BLaER1 treated with 17β-estradiol and CSF1 and Interleukin-3, amounts not matched to agents 10 nM and 100 nM (cell line): ENCODE results near the gene NUP214.
"Not testable (repeated sequence)": the region's sequence is repeated elsewhere in the genome, so short reads cannot be mapped to it uniquely, and the experiment has no call there.

Experiments used
- H3K27ac ChIP-seq, 11 experiments: shearing (Covaris generic); formaldehyde crosslinking; 2 replicates each; pipeline ENCODE4 v1.8.1; 2022
- H3K27me3 ChIP-seq, 11 experiments: shearing (Covaris generic); formaldehyde crosslinking; 2 replicates each; pipeline ENCODE4 v1.8.1; 2022
- H3K36me3 ChIP-seq, 11 experiments: shearing (Covaris generic); formaldehyde crosslinking; 2 replicates each; pipeline ENCODE4 v1.8.1; 2022
- H3K4me1 ChIP-seq, 10 experiments: shearing (Covaris generic); formaldehyde crosslinking; 2 replicates each; pipeline ENCODE4 v1.8.1; 2022
- H3K4me2 ChIP-seq, 11 experiments: shearing (Covaris generic); formaldehyde crosslinking; 2 replicates each; pipeline ENCODE4 v1.8.1; 2022
- H3K4me3 ChIP-seq, 10 experiments: shearing (Covaris generic); formaldehyde crosslinking; 2 replicates each; pipeline ENCODE4 v1.8.1; 2022
- H3K9ac ChIP-seq, 11 experiments: shearing (Covaris generic); formaldehyde crosslinking; 2 replicates each; pipeline ENCODE4 v1.8.1; 2022
- H3K9me3 ChIP-seq, 11 experiments: shearing (Covaris generic); formaldehyde crosslinking; replicated peaks in 1 of 11; 2 replicates each; pipeline ENCODE4 v1.8.1; 2022
- H4K20me1 ChIP-seq, 11 experiments: shearing (Covaris generic); formaldehyde crosslinking; 2 replicates each; pipeline ENCODE4 v1.8.1; 2022
- Cebpa-rat ChIP-seq, 11 experiments: shearing (Covaris generic); IDR thresholded peaks; 2 replicates each; pipeline ENCODE4 v1.8.1; 2022

NUP214 gene

GRCh38 chr9:131140550-131140949 lies 15.2 kb downstream of the NUP214 start:
- Histone ChIP-seq H4K20me1 (peaks cover 0 to 32% (median 6%) of the 10 kb centered on the region in 11 experiments; a peak in 7 of 22 replicates), H3K9ac (no peak overlapping the region), H3K4me1 (no peaks in the 10 kb centered on the region), H3K36me3 (peaks cover 94 to 100% (median 98%) of the 10 kb centered on the region in 11 experiments), H3K4me3 (no peak overlapping the region), H3K4me2 (no peak overlapping the region), H3K27me3 (no peaks in the 10 kb centered on the region), H3K9me3 (no peaks in the 10 kb centered on the region), H3K27ac (no peak overlapping the region)
- no peak for TF ChIP-seq Cebpa-rat (IDR thresholded peaks at IDR 0.05)

GRCh38 chr9:131142160-131142559 lies 16.8 kb downstream of the NUP214 start:
- H3K27me3 ChIP-seq = no peaks in the 10 kb centered on the region
- H3K9me3 ChIP-seq = no peaks in the 10 kb centered on the region
- H3K4me3 ChIP-seq = no peak overlapping the region
- no peak overlapping the region for H3K9ac ChIP-seq
- H3K27ac ChIP-seq = no peak overlapping the region
- peaks cover 94 to 100% (median 98%) of the 10 kb centered on the region in 11 experiments for H3K36me3 ChIP-seq
- peaks cover 0 to 22% (median 6%) of the 10 kb centered on the region in 11 experiments; a peak in 6 of 22 replicates for H4K20me1 ChIP-seq
- H3K4me2 ChIP-seq = no peak overlapping the region
- TF ChIP-seq Cebpa-rat (IDR thresholded peaks at IDR 0.05) = no peak
- H3K4me1 ChIP-seq = no peaks in the 10 kb centered on the region

- Histone ChIP-seq H4K20me1 (peaks cover 0 to 29% (median 6%) of the 10 kb centered on the region in 11 experiments; a peak in 12 of 22 replicates), H3K9me3 (no peaks in the 10 kb centered on the region), H3K4me2 (no peak overlapping the region), H3K27me3 (no peaks in the 10 kb centered on the region), H3K9ac (peak overlapping the region in 1 of 11 experiments; percentile 39; a peak in 3 of 22 replicates), H3K4me1 (peaks cover 0 to 4% (median 3%) of the 10 kb centered on the region in 10 experiments; a peak in 13 of 20 replicates), H3K36me3 (peaks cover 94 to 100% (median 98%) of the 10 kb centered on the region in 11 experiments), H3K4me3 (no peak overlapping the region), H3K27ac (no peak overlapping the region)
- TF ChIP-seq Cebpa-rat (IDR thresholded peaks at IDR 0.05) = no peak
Observed at GRCh38 chr9:131144201-131144600, 18.8 kb downstream of the NUP214 start.

- Histone ChIP-seq H4K20me1 (peaks cover 0 to 34% (median 9%) of the 10 kb centered on the region in 11 experiments; a peak in 12 of 22 replicates), H3K4me3 (no peak overlapping the region), H3K9me3 (no peaks in the 10 kb centered on the region), H3K27ac (no peak overlapping the region), H3K36me3 (peaks cover 94 to 100% (median 98%) of the 10 kb centered on the region in 11 experiments), H3K4me2 (no peak overlapping the region), H3K27me3 (no peaks in the 10 kb centered on the region), H3K4me1 (peaks cover 0 to 14% (median 12%) of the 10 kb centered on the region in 10 experiments; a peak in 13 of 20 replicates), H3K9ac (no peak overlapping the region)
- no peak for TF ChIP-seq Cebpa-rat (IDR thresholded peaks at IDR 0.05)
Observed at GRCh38 chr9:131145245-131145644, 19.9 kb downstream of the NUP214 start.

- no peak overlapping the region for H3K4me2 ChIP-seq
- H3K4me3 ChIP-seq = no peak overlapping the region
- no peaks in the 10 kb centered on the region for H3K27me3 ChIP-seq
- peaks cover 0 to 18% (median 12%) of the 10 kb centered on the region in 10 experiments; a peak in 13 of 20 replicates for H3K4me1 ChIP-seq
- no peaks in the 10 kb centered on the region for H3K9me3 ChIP-seq
- H3K9ac ChIP-seq = no peak overlapping the region
- H3K27ac ChIP-seq = no peak overlapping the region
- peaks cover 0 to 34% (median 10%) of the 10 kb centered on the region in 11 experiments; a peak in 12 of 22 replicates for H4K20me1 ChIP-seq
- peaks cover 94 to 100% (median 98%) of the 10 kb centered on the region in 11 experiments for H3K36me3 ChIP-seq
- TF ChIP-seq Cebpa-rat (IDR thresholded peaks at IDR 0.05) = no peak
Observed at GRCh38 chr9:131146186-131146585, 20.8 kb downstream of the NUP214 start.

GRCh38 chr9:131148276-131148675 lies 22.9 kb downstream of the NUP214 start:
- Histone ChIP-seq H3K4me3 (no peak overlapping the region), H3K9ac (no peak overlapping the region; a peak in 1 of 22 replicates), H3K36me3 (peaks cover 94 to 100% (median 98%) of the 10 kb centered on the region in 11 experiments), H3K4me2 (no peak overlapping the region), H3K27ac (no peak overlapping the region), H3K9me3 (no peaks in the 10 kb centered on the region), H3K27me3 (no peaks in the 10 kb centered on the region), H4K20me1 (peaks cover 0 to 30% (median 10%) of the 10 kb centered on the region in 11 experiments; a peak in 11 of 22 replicates), H3K4me1 (peaks cover 0 to 18% (median 12%) of the 10 kb centered on the region in 10 experiments; a peak in 13 of 20 replicates)
- no peak for TF ChIP-seq Cebpa-rat (IDR thresholded peaks at IDR 0.05)

GRCh38 chr9:131148966-131149687 lies 23.7 kb downstream of the NUP214 start:
- Histone ChIP-seq H3K4me2 (peak overlapping the region in 7 of 11 experiments; percentile 20 to 58 (median 50); a peak in 11 of 22 replicates), H3K9ac (peak overlapping the region in 7 of 11 experiments; percentile 2 to 50 (median 26); a peak in 8 of 22 replicates), H4K20me1 (peaks cover 0 to 30% (median 11%) of the 10 kb centered on the region in 11 experiments; a peak in 11 of 22 replicates), H3K27me3 (no peaks in the 10 kb centered on the region), H3K36me3 (peaks cover 98 to 100% (median 100%) of the 10 kb centered on the region in 11 experiments), H3K4me3 (no peak overlapping the region), H3K9me3 (no peaks in the 10 kb centered on the region), H3K27ac (peak overlapping the region in 3 of 11 experiments; percentile 25 to 35 (median 34); a peak in 4 of 22 replicates), H3K4me1 (peaks cover 0 to 18% (median 12%) of the 10 kb centered on the region in 10 experiments; a peak in 13 of 20 replicates)
- no peak for TF ChIP-seq Cebpa-rat (IDR thresholded peaks at IDR 0.05)

GRCh38 chr9:131149688-131150053 lies 24.3 kb downstream of the NUP214 start:
- Histone ChIP-seq H3K4me2 (peak overlapping the region in 7 of 11 experiments; percentile 20 to 58 (median 50); a peak in 11 of 22 replicates), H3K4me3 (no peak overlapping the region), H3K27me3 (no peaks in the 10 kb centered on the region), H3K27ac (peak overlapping the region in 3 of 11 experiments; percentile 25 to 35 (median 34); a peak in 4 of 22 replicates), H3K9me3 (no peaks in the 10 kb centered on the region), H4K20me1 (peaks cover 0 to 30% (median 13%) of the 10 kb centered on the region in 11 experiments; a peak in 12 of 22 replicates), H3K4me1 (peaks cover 0 to 18% (median 12%) of the 10 kb centered on the region in 10 experiments; a peak in 13 of 20 replicates), H3K9ac (peak overlapping the region in 6 of 11 experiments; percentile 5 to 50 (median 33); a peak in 8 of 22 replicates), H3K36me3 (peaks cover 98 to 100% (median 100%) of the 10 kb centered on the region in 11 experiments)
- no peak for TF ChIP-seq Cebpa-rat (IDR thresholded peaks at IDR 0.05)

- no peak for TF ChIP-seq Cebpa-rat (IDR thresholded peaks at IDR 0.05)
- H3K27ac ChIP-seq = no peak overlapping the region
- H3K27me3 ChIP-seq = no peaks in the 10 kb centered on the region
- no peak overlapping the region for H3K9ac ChIP-seq
- H3K4me2 ChIP-seq = no peak overlapping the region
- no peaks in the 10 kb centered on the region for H3K9me3 ChIP-seq
- H3K4me3 ChIP-seq = no peak overlapping the region
- H4K20me1 ChIP-seq = peaks cover 0 to 59% (median 16%) of the 10 kb centered on the region in 11 experiments; a peak in 11 of 22 replicates
- H3K4me1 ChIP-seq = peaks cover 0 to 18% (median 12%) of the 10 kb centered on the region in 10 experiments; a peak in 13 of 20 replicates
- peaks cover 91 to 100% (median 96%) of the 10 kb centered on the region in 11 experiments for H3K36me3 ChIP-seq
Observed at GRCh38 chr9:131153595-131153994, 28.2 kb downstream of the NUP214 start.

- H3K27me3 ChIP-seq, H3K4me2 ChIP-seq, H3K27ac ChIP-seq, H3K4me3 ChIP-seq, H3K4me1 ChIP-seq, H3K9me3 ChIP-seq: not testable (repeated sequence)
- H3K9ac ChIP-seq = 0 out of 22 replicates have a peak overlapping the region, but pooled peaks of 1 of the 11 experiments have one; percentile 6
- peaks cover 0 to 43% (median 23%) of the 10 kb centered on the region in 11 experiments; a peak in 12 of 22 replicates for H4K20me1 ChIP-seq
- H3K36me3 ChIP-seq = peaks cover 92 to 100% (median 96%) of the 10 kb centered on the region in 11 experiments
Observed at GRCh38 chr9:131158673-131159072, 33.3 kb downstream of the NUP214 start.
